Loucy (cell line): Measurements from ENCODE around the gene EEFSEC.

ENCODE experiments used
- H2AFZ ChIP-seq: fragments of 200-600 bp; sonication (generic); 2 replicates; pipeline ENCODE4 v1.6.0; 2016; ENCODE audit warnings: antibody characterized with exemption, mild to moderate bottlenecking, low read length, moderate library complexity
- H3F3A ChIP-seq: fragments of 200-600 bp; 2 replicates; pipeline ENCODE4 v1.6.0; 2016; ENCODE audit warnings: antibody characterized with exemption, low read depth, mild to moderate bottlenecking
- H3K27me3 ChIP-seq: fragments of 200-600 bp; sonication (generic); 2 replicates; pipeline ENCODE4 v1.6.1; 2014; ENCODE audit warnings: low read length, mild to moderate bottlenecking; ENCODE audit not compliant: insufficient read depth, poor library complexity, severe bottlenecking
- H3K36me3 ChIP-seq: fragments of 200-600 bp; sonication (generic); 2 replicates; pipeline ENCODE4 v1.6.1; 2016; ENCODE audit warnings: low read length; ENCODE audit not compliant: insufficient read depth
- H3K4me1 ChIP-seq: fragments of 200-600 bp; sonication (generic); 2 replicates; pipeline ENCODE4 v1.5.1; 2014; ENCODE audit warnings: low read length, mild to moderate bottlenecking; ENCODE audit not compliant: insufficient read depth, poor library complexity, severe bottlenecking
- H3K4me2 ChIP-seq: fragments of 200-600 bp; sonication (generic); 2 replicates; pipeline ENCODE4 v1.6.0; 2014; ENCODE audit warnings: antibody characterized with exemption, low read length, low read depth, mild to moderate bottlenecking; ENCODE audit not compliant: poor library complexity, severe bottlenecking
- H3K4me3 ChIP-seq: fragments of 200-600 bp; sonication (generic); 2 replicates; pipeline ENCODE4 v1.5.1; 2014; ENCODE audit warnings: low read length, mild to moderate bottlenecking, mixed read lengths; ENCODE audit not compliant: poor library complexity, severe bottlenecking
- H3K79me2 ChIP-seq: fragments of 200-600 bp; sonication (generic); 2 replicates; pipeline ENCODE4 v1.6.1; 2014; ENCODE audit warnings: low read length; ENCODE audit not compliant: insufficient read depth
- H3K9ac ChIP-seq: fragments of 200-600 bp; sonication (generic); 2 replicates; pipeline ENCODE4 v1.6.0; 2014; ENCODE audit warnings: mild to moderate bottlenecking, low read depth, low read length, moderate library complexity; ENCODE audit not compliant: poor library complexity, severe bottlenecking
- H3K9me2 ChIP-seq: fragments of 200-600 bp; sonication (generic); replicated peaks from 2 replicates; pipeline ENCODE4 v1.6.1; 2016; ENCODE audit warnings: low read depth, low read length, mixed read lengths
- H3K9me3 ChIP-seq: fragments of 200-600 bp; sonication (generic); 2 replicates; pipeline ENCODE4 v1.6.1; 2014; ENCODE audit warnings: mild to moderate bottlenecking, antibody characterized with exemption, low read length, low read depth; ENCODE audit not compliant: insufficient read depth
- H4K20me1 ChIP-seq: fragments of 200-600 bp; sonication (generic); 2 replicates; pipeline ENCODE4 v1.6.0; 2014; ENCODE audit warnings: antibody characterized with exemption, low read length, mild to moderate bottlenecking; ENCODE audit not compliant: insufficient read depth, poor library complexity, severe bottlenecking
- EZH2phosphoT487 ChIP-seq: fragments of 200-600 bp; IDR thresholded peaks from 2 replicates; pipeline ENCODE4 v1.6.1; 2018; ENCODE audit warnings: antibody characterized with exemption, mild to moderate bottlenecking, moderate library complexity, borderline replicate concordance
- TF ChIP-seq, protein P1 (sequence below): fragments of 200-600 bp; sonication (generic); conservative IDR thresholded peaks from 2 replicates; pipeline ENCODE4 v1.5.1; 2014; ENCODE audit warnings: mild to moderate bottlenecking, antibody characterized with exemption, low read length

Gene EEFSEC

DNA sequence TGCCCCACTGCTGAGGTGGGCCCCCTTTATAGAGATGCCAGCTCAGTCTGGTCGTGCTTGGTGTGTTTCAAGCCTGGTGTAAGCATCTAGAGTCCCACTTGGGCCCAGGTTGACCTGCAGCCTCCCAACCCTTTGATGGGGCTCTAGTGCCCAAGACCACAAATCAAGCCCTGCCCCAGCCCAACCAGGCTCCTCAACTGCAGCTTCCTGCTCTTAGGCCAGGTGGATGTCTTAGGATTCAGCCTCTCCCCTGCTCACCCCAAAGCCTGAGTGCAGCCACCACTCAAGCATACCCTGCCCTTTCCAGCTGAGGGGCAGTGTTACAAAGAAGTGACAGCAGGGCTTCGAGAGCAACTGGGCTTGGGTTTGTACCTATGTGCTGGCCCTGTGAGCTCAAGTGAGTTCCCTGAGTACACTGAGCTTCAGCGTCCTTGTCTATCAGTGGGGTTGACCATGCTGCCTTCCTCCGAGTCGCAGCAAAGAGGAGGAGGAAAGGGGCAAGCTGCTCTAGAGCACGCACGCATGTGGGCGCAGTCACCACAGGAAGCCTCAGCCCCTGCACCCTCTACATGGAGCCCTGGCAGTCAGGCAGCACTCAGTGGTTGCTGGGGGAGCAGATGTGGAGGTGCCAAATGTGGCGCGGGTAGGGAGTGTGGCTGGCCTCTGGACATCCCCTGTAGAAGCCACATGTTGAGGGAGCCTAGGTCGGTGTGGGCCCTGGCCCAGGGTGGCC lies 120.7 kb downstream of the EEFSEC start:
- Histone ChIP-seq H3K79me2 (no peaks in the 10 kb centered on the region), H3K27me3 (no peaks in the 10 kb centered on the region), H3K9me3 (no peaks in the 10 kb centered on the region), H3K4me1 (no peaks in the 10 kb centered on the region), H3K36me3 (no peaks in the 10 kb centered on the region; the same call in 1 of the 2 replicates), H3K9me2 (no peaks in the 10 kb centered on the region), H3K4me3 (no peak overlapping the region), H3K4me2 (no peak overlapping the region), H4K20me1 (no peaks in the 10 kb centered on the region), H3K9ac (no peak overlapping the region), H2AFZ (no peak overlapping the region), H3F3A (no peaks in the 10 kb centered on the region)
- TF ChIP-seq, protein P1, sequence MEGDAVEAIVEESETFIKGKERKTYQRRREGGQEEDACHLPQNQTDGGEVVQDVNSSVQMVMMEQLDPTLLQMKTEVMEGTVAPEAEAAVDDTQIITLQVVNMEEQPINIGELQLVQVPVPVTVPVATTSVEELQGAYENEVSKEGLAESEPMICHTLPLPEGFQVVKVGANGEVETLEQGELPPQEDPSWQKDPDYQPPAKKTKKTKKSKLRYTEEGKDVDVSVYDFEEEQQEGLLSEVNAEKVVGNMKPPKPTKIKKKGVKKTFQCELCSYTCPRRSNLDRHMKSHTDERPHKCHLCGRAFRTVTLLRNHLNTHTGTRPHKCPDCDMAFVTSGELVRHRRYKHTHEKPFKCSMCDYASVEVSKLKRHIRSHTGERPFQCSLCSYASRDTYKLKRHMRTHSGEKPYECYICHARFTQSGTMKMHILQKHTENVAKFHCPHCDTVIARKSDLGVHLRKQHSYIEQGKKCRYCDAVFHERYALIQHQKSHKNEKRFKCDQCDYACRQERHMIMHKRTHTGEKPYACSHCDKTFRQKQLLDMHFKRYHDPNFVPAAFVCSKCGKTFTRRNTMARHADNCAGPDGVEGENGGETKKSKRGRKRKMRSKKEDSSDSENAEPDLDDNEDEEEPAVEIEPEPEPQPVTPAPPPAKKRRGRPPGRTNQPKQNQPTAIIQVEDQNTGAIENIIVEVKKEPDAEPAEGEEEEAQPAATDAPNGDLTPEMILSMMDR: no peak
- TF ChIP-seq EZH2phosphoT487: no peak

DNA sequence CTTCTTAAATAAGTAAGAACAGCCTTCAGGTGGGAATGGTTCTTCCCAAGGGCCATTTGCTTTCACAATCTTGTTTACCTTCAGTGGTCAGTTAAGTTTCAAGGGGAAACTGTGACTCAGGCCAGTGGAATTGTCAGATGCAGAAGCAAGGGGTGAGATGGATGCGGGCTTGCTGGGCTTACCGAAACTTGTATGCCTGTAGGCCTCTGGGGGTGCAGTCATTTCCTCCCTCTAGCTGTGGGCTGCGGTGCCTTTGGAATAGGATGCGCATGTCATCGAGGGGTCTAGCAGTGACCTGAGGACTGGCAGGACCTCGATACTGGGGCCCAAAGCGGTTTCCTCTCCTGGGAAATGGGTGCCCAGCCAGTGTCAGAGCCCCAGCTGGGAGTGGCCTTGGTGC lies 121.6 kb downstream of the EEFSEC start:
- H3K9me3 ChIP-seq: no peaks in the 10 kb centered on the region
- no peaks in the 10 kb centered on the region for H3K9me2 ChIP-seq
- no peaks in the 10 kb centered on the region for H4K20me1 ChIP-seq
- H3K36me3 ChIP-seq: no peaks in the 10 kb centered on the region
- no peaks in the 10 kb centered on the region for H3K79me2 ChIP-seq
- no peaks in the 10 kb centered on the region for H3K4me1 ChIP-seq
- TF ChIP-seq, protein P1: no peak
- TF ChIP-seq EZH2phosphoT487: no peak
- no peak overlapping the region for H3K4me2 ChIP-seq
- H3K4me3 ChIP-seq: no peak overlapping the region
- no peak overlapping the region for H3K9ac ChIP-seq
- no peak overlapping the region for H2AFZ ChIP-seq
- H3F3A ChIP-seq: no peaks in the 10 kb centered on the region
- H3K27me3 ChIP-seq: no peaks in the 10 kb centered on the region

- Histone ChIP-seq H3K27me3 (no peaks in the 10 kb centered on the region), H3K4me3 (no peak overlapping the region), H3K4me2 (no peak overlapping the region), H3F3A (no peaks in the 10 kb centered on the region), H3K9me3 (no peaks in the 10 kb centered on the region), H3K36me3 (no peaks in the 10 kb centered on the region), H3K9ac (no peak overlapping the region), H2AFZ (no peak overlapping the region), H4K20me1 (no peaks in the 10 kb centered on the region), H3K9me2 (no peaks in the 10 kb centered on the region), H3K79me2 (no peaks in the 10 kb centered on the region), H3K4me1 (no peaks in the 10 kb centered on the region)
- TF ChIP-seq, protein P1: no peak
- no peak for TF ChIP-seq EZH2phosphoT487
Measured at GRCh38 chr3:128275316-128276145, 122.2 kb downstream of the EEFSEC start.
